ENCODE measurements around the gene PGGHG.

- TF ChIP-seq CBFB (IDR thresholded peaks at IDR 0.05; ENCODE audit: low read depth) (no peak), POLR2A (IDR thresholded peaks at IDR 0.05; ENCODE audit: low read depth, low read length) (no peak), ZNF384 (IDR thresholded peaks at IDR 0.05; ENCODE audit: borderline replicate concordance, low read depth, low read length) (no peak), CTCF (IDR thresholded peaks at IDR 0.05 in 2 of 3, conservative IDR thresholded peaks at IDR 0.05 in 1 of 3; ENCODE audit: control insufficient read depth in 2 of 3, extremely low read depth in 1 of 3, insufficient read depth in 1 of 3, low read depth in 3 of 3, low read length in 3 of 3) (no peak), MEF2A (IDR thresholded peaks at IDR 0.05; ENCODE audit: insufficient read depth, low read depth, low read length) (no peak)
These were observed 5.1 kb downstream of the PGGHG start for GRCh38 chr11:293852-294661.

All from GM12878 (cell line).